ENCODE measurements around the gene ANAPC2.

Gene ANAPC2

DNA sequence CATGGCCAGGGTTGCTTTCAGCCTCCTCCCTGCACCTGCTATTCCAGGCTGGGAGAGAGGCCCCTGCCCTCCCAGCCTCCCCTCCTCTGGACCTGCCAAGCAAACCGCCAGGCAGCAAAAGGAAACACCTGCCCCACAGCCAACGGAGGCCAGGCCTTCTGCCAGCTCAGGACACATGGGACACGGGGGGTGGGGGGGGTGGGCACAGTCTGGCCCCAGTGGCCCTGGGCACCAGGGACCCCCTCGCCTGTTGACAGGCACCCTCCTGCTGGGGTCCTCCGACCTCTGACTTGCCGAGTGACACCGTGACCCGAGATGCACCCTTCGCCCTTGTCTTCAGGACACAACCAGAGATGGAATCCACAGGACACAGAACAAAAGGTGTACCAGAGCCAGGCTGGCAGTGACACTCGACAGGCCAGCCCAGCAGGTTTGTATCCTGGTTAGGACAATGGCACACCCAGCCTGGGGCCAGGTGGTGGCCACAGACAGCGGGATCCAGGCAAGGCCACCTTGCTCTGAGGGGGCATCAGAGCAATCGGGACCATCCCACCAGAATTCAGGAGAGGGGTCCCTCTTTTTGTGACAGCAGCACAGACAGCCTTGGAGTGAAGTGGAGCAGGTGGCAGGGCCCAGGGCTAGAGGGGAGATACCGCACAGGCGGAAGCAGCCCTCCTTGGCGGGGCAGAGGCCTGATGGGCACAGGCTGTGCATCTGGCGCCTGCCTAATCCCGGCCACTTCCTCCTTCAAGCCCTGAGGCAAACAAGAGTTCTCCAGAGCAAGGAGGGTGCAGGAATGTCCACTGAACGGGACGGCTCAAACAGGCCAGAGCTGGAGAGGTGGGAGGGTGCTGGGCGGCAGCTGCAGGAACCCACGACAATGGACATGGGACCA, 15.2 kb downstream of the ANAPC2 start:
- no peak overlapping the region for H3K4me3 ChIP-seq (replicated peaks; ENCODE audit: low read depth, low read length)
- TF ChIP-seq, protein P1, sequence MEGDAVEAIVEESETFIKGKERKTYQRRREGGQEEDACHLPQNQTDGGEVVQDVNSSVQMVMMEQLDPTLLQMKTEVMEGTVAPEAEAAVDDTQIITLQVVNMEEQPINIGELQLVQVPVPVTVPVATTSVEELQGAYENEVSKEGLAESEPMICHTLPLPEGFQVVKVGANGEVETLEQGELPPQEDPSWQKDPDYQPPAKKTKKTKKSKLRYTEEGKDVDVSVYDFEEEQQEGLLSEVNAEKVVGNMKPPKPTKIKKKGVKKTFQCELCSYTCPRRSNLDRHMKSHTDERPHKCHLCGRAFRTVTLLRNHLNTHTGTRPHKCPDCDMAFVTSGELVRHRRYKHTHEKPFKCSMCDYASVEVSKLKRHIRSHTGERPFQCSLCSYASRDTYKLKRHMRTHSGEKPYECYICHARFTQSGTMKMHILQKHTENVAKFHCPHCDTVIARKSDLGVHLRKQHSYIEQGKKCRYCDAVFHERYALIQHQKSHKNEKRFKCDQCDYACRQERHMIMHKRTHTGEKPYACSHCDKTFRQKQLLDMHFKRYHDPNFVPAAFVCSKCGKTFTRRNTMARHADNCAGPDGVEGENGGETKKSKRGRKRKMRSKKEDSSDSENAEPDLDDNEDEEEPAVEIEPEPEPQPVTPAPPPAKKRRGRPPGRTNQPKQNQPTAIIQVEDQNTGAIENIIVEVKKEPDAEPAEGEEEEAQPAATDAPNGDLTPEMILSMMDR (IDR thresholded peaks at IDR 0.05; ENCODE audit: low read length, missing control alignments): no peak
- no peak for DNase-seq (ENCODE audit: low read depth)

DNA sequence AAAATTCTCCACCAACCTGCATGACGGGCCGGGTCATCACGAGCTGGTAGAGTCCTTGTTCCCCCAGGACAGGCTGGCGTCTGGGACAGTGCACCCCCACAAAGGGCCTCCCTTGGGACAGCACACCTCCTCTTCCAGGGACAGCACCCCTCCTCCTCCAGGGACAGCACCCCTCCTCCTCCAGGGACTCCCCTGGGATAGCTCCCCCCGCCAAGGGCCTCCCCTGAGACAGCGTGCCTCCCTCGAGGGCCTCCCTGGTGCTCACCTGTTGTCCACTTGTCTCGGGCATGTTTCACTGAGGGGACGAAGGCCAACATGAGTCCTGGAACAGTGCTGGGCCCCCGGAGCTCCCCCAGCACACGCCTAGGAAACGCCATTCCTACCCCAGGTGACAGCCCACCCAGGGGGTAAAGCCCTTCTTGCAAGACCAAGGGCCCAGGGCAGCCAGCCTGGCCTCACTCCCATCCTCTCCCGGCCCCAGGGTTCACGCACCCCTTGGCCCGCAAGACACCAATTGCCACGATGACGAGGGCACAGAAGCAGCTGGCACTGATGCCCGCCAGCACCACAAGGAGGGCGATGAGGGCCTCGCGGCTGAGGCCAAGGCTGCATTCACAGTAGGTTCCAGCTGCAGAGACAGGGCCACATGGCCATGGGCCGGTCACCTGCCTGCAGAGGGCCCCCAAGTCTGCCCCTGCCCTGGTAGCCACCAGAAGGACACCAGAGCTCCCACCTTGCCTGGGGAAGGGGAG, 17.0 kb downstream of the ANAPC2 start:
- TF ChIP-seq, protein P1 (IDR thresholded peaks at IDR 0.05; ENCODE audit: low read length, missing control alignments): no peak
- no peak for DNase-seq (ENCODE audit: low read depth)
- no peak overlapping the region for H3K4me3 ChIP-seq (replicated peaks; ENCODE audit: low read depth, low read length)

DNA sequence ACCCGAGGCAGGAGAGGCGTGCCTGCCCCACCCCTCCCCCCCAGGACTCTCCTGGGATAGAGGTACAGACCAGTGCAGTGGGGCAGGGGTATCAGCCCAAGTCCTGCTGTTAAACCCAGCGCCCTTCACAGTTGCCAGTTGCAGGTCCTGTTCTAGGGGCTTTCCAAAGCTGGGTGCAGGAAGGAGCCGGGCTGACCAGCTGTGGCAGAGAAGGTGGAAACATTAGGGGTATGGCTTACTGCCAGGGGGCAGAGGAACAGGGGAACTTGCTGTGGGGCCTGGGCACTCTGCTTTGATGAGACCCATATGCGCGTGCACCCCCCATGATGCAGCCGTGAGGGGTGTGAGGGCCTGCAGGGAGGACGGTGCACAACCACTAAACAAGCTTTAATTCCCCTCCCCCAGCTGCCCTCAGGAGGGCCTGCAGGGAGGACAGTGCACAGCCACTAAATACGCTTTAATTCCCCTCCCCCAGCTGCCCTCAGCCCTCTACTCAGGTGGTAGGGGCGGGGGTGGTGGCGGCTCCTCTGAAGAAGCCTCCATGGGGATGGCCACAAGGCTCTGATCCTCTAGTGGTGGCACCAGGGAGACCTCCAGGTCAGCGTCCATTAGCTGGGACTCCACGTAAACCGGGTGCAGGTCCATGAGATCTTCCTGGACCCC, 17.7 kb downstream of the ANAPC2 start:
- TF ChIP-seq, protein P1 (IDR thresholded peaks at IDR 0.05; ENCODE audit: low read length, missing control alignments): no peak
- no peak overlapping the region for H3K4me3 ChIP-seq (replicated peaks; ENCODE audit: low read depth, low read length)
- no peak for DNase-seq (ENCODE audit: low read depth)

DNA sequence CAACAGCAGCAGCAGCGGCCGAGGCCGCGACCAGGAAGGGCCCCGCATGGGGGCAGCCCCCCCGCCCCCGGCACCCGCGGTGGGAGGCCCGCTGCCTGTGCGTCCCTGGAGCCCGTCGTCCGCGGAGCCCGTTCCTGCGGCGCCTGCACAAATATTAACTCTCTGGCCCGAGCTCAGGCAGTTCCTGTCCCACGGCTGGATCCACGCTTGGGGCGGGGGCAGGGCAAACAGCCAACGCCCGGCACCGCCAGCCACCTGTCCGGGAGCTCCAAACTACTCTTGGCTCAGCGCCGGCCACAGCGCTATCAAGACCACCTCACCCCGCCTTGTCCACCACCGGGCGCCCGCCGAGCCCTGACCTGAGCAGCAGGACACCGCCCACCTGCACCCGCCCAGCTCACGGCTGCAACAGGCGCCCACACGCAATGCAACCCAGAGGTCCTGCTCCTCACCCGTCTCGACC, 18.4 kb downstream of the ANAPC2 start, which contains the start of gene LRRC26:
LRRC26 (minus strand) TSS at position 156 of the 463 bp plus-strand sequence; CDS start at position 48, 108 bp downstream.
- no peak within 1 kb of the TSS for H3K4me3 ChIP-seq (replicated peaks; ENCODE audit: low read depth, low read length)
- no peak for DNase-seq (ENCODE audit: low read depth)
- TF ChIP-seq, protein P1 (IDR thresholded peaks at IDR 0.05; ENCODE audit: low read length, missing control alignments): no peak

DNA sequence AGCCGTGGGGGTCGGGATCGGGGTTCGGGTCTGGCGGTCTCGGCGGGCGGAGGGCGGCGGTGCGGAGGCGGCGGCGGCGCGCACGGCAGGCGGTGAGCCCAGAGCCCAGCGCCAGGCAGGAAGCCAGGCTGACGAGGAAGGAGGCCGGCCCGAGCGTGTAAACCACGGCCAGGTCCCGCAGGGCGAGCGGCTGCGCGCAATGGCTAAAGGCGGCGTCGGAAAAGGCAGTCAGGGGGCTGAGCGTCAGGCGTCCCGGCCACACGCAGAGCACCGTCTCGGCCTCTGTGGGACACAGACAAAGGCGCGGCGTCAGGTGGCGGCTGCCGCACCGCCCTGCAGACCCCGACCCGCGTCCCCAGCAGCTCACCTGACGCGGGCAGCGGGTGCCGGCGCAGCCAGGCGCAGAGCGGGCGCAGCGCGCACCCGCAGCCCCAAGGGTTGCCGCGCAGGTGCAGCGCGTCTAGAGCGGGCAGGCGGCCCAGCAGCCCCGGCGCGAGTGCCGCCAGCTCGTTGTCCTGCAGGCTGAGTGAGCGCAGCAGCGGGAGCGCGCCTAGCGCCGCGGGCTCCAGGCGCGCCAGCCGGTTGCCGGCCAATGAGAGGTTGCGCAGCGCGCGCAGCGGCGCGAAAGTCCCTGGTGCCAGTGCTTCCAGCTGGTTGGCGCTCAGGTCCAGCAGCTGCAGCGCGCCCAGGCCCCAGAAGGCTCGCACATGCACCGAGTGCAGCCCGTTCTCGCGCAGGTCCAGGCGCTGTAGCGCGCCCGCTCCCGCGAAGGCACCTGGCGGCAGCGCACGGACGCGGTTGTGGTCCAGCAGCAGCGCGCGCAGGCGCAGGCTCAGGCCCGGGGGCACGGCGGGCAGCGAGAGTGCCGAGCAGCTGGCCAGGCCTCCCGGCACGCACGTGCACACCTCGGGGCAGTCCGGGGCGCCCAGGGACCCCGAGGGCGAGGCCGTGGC, 19.2 kb downstream of the ANAPC2 start:
- DNase-seq (ENCODE audit: low read depth): no peak
- H3K4me3 ChIP-seq (replicated peaks; ENCODE audit: low read depth, low read length): no peak overlapping the region
- TF ChIP-seq, protein P1 (IDR thresholded peaks at IDR 0.05; ENCODE audit: low read length, missing control alignments): no peak

DNA sequence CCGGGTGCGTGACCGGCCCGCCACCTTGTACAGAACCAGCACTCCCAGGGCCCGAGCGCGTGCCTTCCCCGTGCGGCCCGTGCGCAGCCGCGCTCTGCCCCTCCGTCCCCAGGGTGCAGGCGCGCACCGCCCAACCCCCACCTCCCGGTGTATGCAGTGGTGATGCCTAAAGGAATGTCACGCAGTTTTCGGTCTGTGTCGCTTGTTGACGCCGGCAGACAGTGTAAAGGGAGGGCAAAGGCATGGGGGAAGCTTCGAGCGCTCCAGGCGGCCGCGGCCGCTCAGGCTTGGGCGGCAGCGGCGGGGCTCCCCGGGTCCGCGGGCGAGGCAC, 19.8 kb downstream of the ANAPC2 start:
- no peak for DNase-seq (ENCODE audit: low read depth)
- TF ChIP-seq, protein P1 (IDR thresholded peaks at IDR 0.05; ENCODE audit: low read length, missing control alignments): no peak
- H3K4me3 ChIP-seq (replicated peaks; ENCODE audit: low read depth, low read length): no peak overlapping the region
